GM18951 (cell line): ENCODE measurements around the gene TSC22D1.

Experiments used
- POLR2A ChIP-seq: IDR thresholded peaks from 4 replicates; pipeline ENCODE4 v1.6.1; 2011; ENCODE audit warnings: mild to moderate bottlenecking; ENCODE audit not compliant: insufficient read length, insufficient read depth; ENCODE audit errors: extremely low read depth
- in situ Hi-C: fragments of 300-500 bp; cut with MboI; formaldehyde crosslinking; loops from one replicate; pipeline ENCODE4 v1.12.0; 2022; ENCODE audit warnings: low sequenced_read_pairs, mixed read lengths, inconsistent platforms; ENCODE audit not compliant: unreplicated experiment

Gene TSC22D1

DNA sequence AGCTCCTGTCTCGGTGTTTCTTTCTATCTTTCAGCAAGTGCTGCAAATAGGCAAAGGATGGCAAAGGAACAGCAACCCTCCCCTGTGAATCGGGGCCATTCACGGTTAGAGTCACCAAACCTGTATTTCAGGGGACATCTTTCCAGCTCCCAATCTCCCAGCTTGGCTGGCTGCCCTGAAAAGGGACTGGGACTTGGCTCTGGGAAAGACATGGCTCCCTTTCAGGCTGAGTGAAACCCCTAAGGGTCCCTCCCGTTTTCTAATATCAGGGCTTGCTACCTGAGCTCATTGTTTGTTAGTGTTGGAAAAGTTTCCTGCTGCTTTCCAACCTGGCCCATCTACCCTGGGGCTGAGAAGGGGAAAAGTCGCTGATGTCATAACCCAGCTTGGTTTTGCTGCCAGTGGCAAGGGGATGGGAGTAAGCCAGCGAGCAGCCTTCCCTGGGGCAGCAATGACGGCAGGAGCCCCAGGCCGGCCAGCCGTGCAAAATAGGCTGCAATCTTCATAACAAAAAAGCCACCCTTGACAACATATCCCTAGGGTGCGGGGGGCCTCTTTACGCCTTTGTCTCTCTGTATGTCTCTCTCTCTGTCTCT lies 172.6 kb downstream of the TSC22D1 start:
- in situ Hi-C loops, result no loop called here
- no peak for TF ChIP-seq POLR2A

DNA sequence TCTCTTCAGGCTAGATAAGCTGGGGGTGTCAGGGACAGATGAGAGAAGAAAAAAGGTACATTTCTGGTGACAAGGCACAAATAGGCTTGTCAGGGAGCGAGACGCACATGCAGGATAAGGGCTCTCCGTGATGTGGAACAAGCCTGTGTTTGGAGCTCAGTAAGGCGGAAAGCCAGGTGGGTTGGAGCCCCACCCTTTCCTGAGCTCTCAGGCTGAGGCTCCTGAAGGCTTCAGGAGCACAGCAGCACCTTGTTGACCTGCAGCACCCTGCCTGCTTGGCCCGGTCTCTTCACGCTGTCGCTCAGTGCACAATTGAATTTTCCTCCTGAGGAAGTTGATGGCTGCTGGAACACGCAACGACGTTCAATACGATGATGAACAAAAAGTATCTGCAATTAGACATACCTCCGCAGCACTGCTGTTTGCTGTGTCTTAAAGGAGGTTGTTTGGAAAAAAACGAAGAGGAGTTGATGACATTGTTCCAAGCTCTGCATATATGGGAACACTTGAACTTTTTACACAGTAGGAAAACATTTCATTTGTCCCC lies 173.2 kb downstream of the TSC22D1 start:
- no peak for TF ChIP-seq POLR2A
- in situ Hi-C loops, result no loop called here

DNA sequence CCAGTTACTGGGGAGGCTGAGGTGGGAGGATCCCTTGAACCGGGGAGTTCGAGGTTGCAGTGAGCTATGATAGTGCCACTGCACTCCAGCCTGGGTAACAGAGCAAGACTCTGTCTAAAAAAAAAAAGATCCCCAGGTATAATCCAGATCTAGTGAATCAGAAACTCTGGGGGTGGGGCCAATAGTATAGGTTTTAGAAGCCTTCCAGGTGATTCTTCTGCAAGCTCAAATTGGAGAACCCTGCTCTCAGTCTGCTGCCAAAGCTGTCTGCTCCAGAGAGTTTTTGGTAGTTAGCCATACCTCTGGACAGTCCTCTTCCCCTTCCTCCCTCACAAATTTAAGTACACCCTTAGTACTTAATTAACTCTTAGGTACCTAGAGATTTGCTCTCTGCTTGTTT lies 174.6 kb downstream of the TSC22D1 start:
- in situ Hi-C loops, result no loop called here
- TF ChIP-seq POLR2A, result no peak

DNA sequence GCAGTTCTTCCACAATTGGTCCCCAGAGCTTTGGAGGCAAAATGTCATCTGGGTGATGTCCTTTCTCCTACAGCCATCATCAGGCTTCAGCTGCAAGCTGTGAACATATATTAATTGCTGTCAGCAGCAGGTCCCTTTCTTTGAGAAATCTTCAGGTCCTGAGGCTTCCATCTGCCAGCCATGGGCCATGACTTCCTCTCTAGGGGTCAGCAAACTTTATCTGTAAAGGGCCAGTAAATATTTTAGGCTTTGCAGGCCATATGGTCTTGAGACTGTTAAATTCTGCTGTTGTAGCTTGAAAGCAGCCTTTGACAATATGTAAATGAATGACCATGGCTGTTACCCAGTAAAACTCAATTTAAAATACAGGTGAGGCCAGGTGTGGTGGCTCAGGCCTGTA lies 175.4 kb downstream of the TSC22D1 start:
- in situ Hi-C loops, result no loop called here
- TF ChIP-seq POLR2A, result no peak

DNA sequence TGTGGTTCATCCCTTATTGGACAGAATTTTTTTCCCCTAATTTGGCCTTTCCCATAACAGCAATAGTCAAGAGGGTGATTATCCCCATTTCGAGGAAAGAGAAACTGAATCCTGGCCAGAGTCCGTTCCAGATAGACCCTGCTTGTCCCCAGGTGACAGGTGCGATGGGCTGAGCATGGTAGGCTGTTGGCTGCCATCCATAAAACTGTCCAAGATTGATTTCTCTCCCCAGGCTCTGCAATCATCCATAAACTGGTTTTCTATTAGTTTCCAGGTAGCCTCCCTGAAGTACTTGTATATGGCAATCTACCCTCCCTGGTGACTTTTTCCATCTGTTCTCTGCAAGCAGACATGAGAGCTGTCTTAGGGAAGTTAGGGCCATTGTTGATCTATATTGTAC lies 177.1 kb downstream of the TSC22D1 start:
- no peak for TF ChIP-seq POLR2A
- in situ Hi-C loops, result no loop called here

DNA sequence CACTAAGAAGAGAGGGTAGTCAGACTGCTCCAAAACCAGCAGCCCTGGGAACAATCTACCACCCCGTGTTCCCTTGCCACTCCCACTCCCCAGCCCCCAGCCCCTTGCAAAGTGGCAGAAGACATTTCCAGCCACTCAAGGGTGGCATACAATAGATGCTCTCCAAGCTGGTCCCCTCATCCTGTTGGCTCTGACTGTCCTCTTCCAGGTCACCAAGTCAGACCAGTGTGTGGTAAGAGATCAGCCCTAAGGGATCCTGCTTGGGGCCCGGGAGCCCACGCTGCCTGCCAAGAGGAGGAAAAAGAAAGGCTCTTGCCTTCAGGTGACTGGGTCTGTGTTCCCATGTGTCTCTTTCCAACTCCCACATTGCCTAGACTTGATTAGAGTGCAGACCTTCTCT lies 177.5 kb downstream of the TSC22D1 start:
- in situ Hi-C loops, result no loop called here

DNA sequence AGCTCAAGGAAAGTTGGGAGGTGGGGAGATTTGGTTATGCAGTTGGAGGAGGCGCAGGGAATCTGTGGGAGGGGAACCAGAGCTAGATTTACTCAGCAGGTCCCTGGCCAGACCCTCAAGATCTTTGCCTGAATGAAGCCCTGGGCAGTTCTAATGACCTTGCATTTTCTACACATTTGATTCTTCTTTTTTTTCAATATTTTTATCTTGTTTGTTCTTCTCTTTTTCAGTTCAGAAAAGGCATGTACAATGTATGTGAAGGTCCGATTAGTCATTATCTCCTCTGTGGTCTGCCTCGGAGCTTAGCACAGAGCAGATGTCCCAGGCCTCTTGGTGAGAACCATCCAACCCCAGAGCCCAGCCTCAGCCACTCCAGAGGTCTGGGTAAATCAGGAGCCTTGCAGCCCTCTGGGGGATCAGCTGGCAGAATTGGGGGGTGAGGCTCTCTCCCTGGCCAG lies 178.3 kb downstream of the TSC22D1 start:
- in situ Hi-C loops, result no loop called here
- no peak for TF ChIP-seq POLR2A

More for the DNA sequence above, 177.5 kb downstream of the TSC22D1 start:
- TF ChIP-seq POLR2A, result no peak

DNA sequence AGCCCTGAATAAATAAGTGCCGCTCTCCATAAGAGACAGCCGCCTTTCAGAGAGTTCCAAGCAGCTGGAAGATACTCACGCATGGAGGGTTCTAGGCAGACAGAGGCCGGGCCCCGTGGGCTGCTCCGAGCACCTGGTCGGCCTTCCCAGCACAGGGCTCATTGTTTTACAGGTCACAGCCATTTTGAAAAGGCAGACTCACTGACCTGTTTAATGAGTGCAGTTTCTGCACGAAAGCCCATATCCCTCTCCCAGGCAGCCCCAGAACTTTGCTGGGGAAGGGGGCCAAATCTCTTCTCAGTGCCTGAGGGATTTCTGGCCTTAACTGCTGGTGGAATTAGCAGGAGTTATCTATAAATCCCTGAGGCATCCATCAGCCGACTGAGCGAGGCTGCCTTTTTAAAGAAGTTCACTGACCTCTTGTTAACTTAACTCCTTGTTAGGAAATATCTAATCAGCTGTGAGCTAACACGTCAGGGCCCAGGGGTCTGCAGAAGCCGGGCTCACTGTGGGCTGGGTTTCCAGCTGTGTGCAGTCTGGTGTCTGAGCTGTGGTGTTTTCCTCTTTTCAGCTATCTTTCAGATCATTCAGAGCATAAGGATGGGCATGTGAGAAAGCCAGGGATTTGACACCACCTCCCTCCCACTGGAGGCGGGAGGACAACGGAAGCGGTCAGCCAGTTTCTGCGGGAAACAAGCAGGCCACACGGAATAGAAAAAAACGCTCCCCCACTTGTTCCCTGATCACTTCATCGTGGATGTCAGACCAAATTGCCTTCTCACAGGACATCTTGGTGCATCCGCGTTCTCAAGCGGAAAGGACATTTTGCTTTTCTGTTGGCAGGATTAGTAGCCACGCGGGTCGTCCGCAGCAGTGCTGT lies 179.2 kb downstream of the TSC22D1 start:
- in situ Hi-C loops, result no loop called here
- TF ChIP-seq POLR2A, result no peak

DNA sequence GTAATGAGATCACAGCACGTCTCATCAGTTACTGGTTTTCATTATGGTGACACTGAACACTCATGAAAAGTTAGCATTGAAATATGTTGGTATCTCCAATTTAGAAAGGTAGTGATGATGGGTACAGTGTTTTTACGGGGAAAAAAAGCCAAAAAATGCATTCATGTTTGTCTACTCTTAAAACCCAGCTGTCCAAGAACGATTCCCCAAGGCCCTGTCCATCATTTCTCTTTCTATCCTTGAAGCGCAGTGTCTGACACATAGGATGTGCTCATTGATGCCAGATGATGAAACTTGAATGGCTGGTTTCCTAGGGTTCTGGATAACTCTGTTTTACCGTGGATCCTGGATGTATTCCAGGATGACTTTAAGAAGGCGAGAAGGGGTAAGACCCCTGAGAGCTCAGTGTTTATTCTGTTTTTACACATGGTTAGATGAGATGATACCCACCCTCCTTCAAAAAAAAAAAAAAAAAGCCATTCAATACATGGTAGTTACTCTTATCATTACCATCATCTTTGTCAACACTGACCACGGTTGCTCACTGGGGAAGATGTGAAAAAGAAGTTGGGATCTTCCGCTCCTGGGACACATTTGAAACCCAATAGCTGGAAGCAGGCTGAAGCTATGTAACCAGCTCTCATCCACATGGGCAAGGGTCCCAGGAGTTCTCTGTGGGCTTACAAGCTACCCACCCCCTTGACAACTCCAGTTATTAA lies 180.0 kb downstream of the TSC22D1 start:
- in situ Hi-C loops, result no loop called here
- no peak for TF ChIP-seq POLR2A

DNA sequence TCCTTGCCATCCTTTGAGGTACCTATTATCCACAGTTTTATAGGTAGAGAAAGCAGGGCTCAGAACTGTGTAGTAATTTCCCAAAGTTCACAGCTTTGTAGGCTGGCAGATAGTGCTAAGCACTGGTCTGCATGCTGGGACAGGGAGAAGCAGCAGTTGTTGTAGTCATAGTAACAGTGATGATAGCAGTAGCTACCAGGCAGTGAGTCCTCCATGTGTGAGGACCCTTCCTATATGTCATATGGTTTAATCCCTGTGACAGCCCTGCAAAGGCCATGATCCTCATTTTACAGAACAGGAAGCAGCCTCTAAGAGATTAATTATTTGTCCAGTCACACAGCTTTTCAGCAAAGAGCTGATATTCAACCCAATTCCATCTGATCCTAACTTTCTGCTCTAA lies 181.5 kb downstream of the TSC22D1 start:
- in situ Hi-C loops, result no loop called here
- TF ChIP-seq POLR2A, result no peak

DNA sequence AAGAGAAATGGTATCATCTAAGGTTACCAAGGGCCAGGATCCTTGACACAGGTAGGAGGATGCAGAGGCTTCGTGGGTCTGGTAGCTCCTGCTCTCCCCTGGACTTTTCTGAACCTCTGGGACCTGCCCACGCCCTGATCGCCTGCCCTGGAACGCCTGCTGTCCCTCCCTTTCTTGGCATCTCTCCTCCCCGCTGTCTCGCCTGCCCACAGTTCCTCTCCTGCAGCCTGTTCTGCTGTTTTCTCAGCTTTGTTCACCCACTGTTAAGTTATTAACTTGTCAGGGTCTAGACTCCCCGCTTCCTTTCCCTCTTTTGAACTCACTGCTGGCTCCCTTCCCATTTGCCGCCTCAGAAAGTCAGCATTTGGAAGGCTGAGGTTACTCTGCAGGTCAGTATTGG lies 182.7 kb downstream of the TSC22D1 start:
- TF ChIP-seq POLR2A, result no peak
- in situ Hi-C loops, result no loop called here

DNA sequence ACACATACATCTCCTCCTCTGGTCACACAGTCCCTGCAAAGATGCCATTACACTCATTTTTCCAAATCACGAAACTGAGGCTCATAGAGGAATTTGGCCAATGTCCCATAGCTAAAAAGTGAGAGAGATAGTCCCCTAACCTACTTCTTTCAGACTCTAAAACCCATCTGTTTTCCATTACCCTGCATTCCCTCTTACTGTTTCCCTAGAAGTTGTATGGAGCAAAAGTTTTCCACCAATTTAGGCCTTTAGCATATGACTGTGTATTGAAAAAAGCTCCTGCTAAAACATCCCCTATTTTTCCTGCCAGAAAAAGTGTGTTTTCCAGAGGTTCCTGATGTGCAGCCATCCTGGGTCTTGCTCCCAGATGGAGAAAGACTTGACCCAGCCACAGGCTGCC lies 186.3 kb downstream of the TSC22D1 start:
- TF ChIP-seq POLR2A, result no peak
- in situ Hi-C loops, result no loop called here

DNA sequence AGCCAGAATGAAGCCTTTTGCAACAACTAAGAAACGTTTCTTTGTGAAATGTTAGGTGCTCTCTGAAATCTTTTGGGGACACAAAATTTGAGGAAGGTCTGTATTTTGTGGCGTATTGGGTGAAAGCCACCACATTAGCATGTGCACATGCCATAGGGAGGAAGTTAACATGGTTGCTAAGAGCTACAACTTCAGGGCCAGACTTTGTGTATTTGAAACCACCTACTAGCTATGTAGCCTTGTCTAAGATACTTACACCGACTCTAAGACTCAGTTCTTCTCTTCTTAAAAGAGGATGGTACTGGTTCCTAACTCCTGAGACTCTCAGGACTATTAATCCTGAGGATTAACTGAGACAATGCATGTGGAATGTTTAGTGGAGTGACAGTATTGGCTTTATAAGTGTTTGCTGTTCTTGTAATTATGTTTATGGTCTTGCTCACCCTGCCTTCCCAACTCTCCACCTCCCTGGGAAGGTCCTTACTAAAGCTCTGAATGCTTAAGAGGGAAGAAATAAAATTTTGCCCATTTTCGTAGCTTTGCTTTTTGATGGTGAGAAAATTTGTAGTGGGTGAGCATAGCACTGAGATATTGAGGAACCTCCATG lies 187.0 kb downstream of the TSC22D1 start:
- no peak for TF ChIP-seq POLR2A
- in situ Hi-C loops, result no loop called here
